GM12878 (cell line): ENCODE data around the gene PTPN21. TPM values are rescaled to one million over a fixed set of nuclear protein-coding genes. Genes with fewer than 3 reads are reported as not detected.

Source experiments
- ATAC-seq: fragments of 200-7000 bp; cut with Tn5 transposase; 3 replicates; pipeline ENCODE4 v1.9.1; 2020; ENCODE audit warnings: mild to moderate bottlenecking, moderate library complexity
- BruUV-seq: library from RNA; stranded (reverse); fragments of 400-500 nt; replicated peaks from 2 replicates; lab custom pipeline; 2021; lab: Mats Ljungman, UMichigan
- CTCF ChIA-PET: fragments of 300-600 bp; sonication (Branson Sonifier 250); formaldehyde crosslinking; extraction: SDS; loops from one replicate; lab custom pipeline; 2021; ENCODE audit warnings: inconsistent platforms; lab: Yijun Ruan, JAX
- POLR2A ChIA-PET: fragments of 350-600 bp; formaldehyde crosslinking; extraction: SDS; loops from one replicate; lab custom pipeline; 2021; ENCODE audit warnings: inconsistent platforms; lab: Charles Lee
- RAD21 ChIA-PET: fragments of 300-600 bp; sonication (Branson Sonifier 250); formaldehyde crosslinking; loops from one replicate; lab custom pipeline; 2023; ENCODE audit warnings: antibody characterized with exemption; ENCODE audit not compliant: unreplicated experiment; lab: Charles Lee
- SMC1A ChIA-PET: fragments of 300-600 bp; sonication (Branson Sonifier 250); formaldehyde crosslinking; loops from one replicate; lab custom pipeline; 2023; ENCODE audit not compliant: unreplicated experiment, uncharacterized antibody; lab: Charles Lee
- DNase-seq: peaks from one replicate; pipeline ENCODE4 v3.0.0-alpha.2; 2011; ENCODE audit warnings: low read depth, low spot score
- FAIRE-seq: peaks from 3 replicates; lab custom pipeline; 2011; peaks lifted over from hg19 to GRCh38; lab: Jason Lieb, UNC
- H2AFZ ChIP-seq: 2 replicates; pipeline ENCODE4 v1.6.0; 2011; ENCODE audit warnings: low read depth, low read length, control low read depth; ENCODE audit not compliant: control insufficient read depth
- H3K27ac ChIP-seq: 2 replicates; pipeline ENCODE4 v1.5.1; 2011; ENCODE audit warnings: control low read depth; ENCODE audit not compliant: control insufficient read depth, insufficient read depth
- H3K27me3 ChIP-seq, 2 experiments: replicated peaks in 1 of 2; 2 replicates each; pipeline versions ENCODE4 v1.6.0 to v1.6.1; 2011; ENCODE audit warnings: low read length in 1 of 2; ENCODE audit not compliant: control insufficient read depth in 2 of 2, insufficient read depth in 2 of 2
- H3K36me3 ChIP-seq, 2 experiments: 2 replicates each; pipeline ENCODE4 v1.5.1; 2011; ENCODE audit warnings: low read length in 1 of 2; ENCODE audit not compliant: control insufficient read depth in 2 of 2, insufficient read depth in 2 of 2
- H3K4me1 ChIP-seq: 2 replicates; pipeline ENCODE4 v1.6.1; 2011; ENCODE audit warnings: mild to moderate bottlenecking, low read length, moderate library complexity, mixed read lengths; ENCODE audit not compliant: control insufficient read depth, insufficient read depth
- H3K4me2 ChIP-seq: 2 replicates; pipeline ENCODE4 v1.6.0; 2011; ENCODE audit warnings: control low read depth; ENCODE audit not compliant: control insufficient read depth, insufficient read depth
- H3K4me3 ChIP-seq: fragments of 200-600 bp; sonication (generic); 2 replicates; pipeline ENCODE4 v1.5.1; 2016
- H3K79me2 ChIP-seq: 2 replicates; pipeline ENCODE4 v1.6.0; 2011; ENCODE audit warnings: low read length; ENCODE audit not compliant: control insufficient read depth, insufficient read depth
- H3K9ac ChIP-seq: 2 replicates; pipeline ENCODE4 v1.8.0; 2011; ENCODE audit warnings: low read length, control low read depth, mixed read lengths; ENCODE audit not compliant: control insufficient read depth, insufficient read depth
- H3K9me3 ChIP-seq: replicated peaks from 3 replicates; pipeline ENCODE4 v1.5.1; 2011; ENCODE audit warnings: mild to moderate bottlenecking, low read length; ENCODE audit not compliant: control insufficient read depth, insufficient read depth
- H4K20me1 ChIP-seq: 2 replicates; pipeline ENCODE4 v1.6.0; 2011; ENCODE audit not compliant: control insufficient read depth, insufficient read depth
- CREB1 ChIP-seq: IDR thresholded peaks from 2 replicates; pipeline ENCODE4 v1.6.1; 2012; ENCODE audit warnings: low read depth, mild to moderate bottlenecking, inconsistent platforms
- EP300 ChIP-seq, 2 experiments: fragments of 150-350 bp in 1 of 2; IDR thresholded peaks; 2 replicates each; pipeline ENCODE4 v1.6.1; 2011 to 2012; ENCODE audit warnings: low read depth in 2 of 2, low read length in 2 of 2, borderline replicate concordance in 1 of 2, improper control_type of control experiment in 1 of 2, inconsistent platforms in 1 of 2; ENCODE audit not compliant: control insufficient read depth in 1 of 2
- ESRRA ChIP-seq: IDR thresholded peaks from 2 replicates; pipeline ENCODE4 v1.6.1; 2012; ENCODE audit warnings: mild to moderate bottlenecking, low read length, improper control_type of control experiment
- EZH2 ChIP-seq: IDR thresholded peaks from 2 replicates; pipeline ENCODE4 v1.6.1; 2012; ENCODE audit warnings: low read depth, mild to moderate bottlenecking, control low read depth, inconsistent platforms, low read length, borderline replicate concordance; ENCODE audit not compliant: control insufficient read depth
- FOXM1 ChIP-seq: IDR thresholded peaks from 2 replicates; pipeline ENCODE4 v1.6.1; 2012; ENCODE audit warnings: low read depth, mild to moderate bottlenecking, inconsistent platforms, low read length, moderate library complexity
- MXI1 ChIP-seq: fragments of 150-350 bp; IDR thresholded peaks from 2 replicates; pipeline ENCODE4 v1.6.1; 2011; ENCODE audit warnings: low read depth, mild to moderate bottlenecking, inconsistent platforms, low read length, improper control_type of control experiment
- MYC ChIP-seq: IDR thresholded peaks from 2 replicates; pipeline ENCODE4 v1.6.1; 2011; ENCODE audit warnings: mild to moderate bottlenecking, low read length, moderate library complexity, inconsistent platforms; ENCODE audit not compliant: insufficient read depth, insufficient replicate concordance, insufficient read length, severe bottlenecking
- PAX8 ChIP-seq: fragments of 450-650 bp; IDR thresholded peaks from 2 replicates; pipeline ENCODE4 v1.6.1; 2017; ENCODE audit warnings: mild to moderate bottlenecking, moderate library complexity
- PML ChIP-seq: IDR thresholded peaks from 2 replicates; pipeline ENCODE4 v1.6.1; 2012; ENCODE audit warnings: low read length, inconsistent platforms
- POLR2A ChIP-seq: IDR thresholded peaks from 2 replicates; pipeline ENCODE4 v1.6.1; 2011; ENCODE audit warnings: low read depth, mild to moderate bottlenecking, low read length
- POU2F2 ChIP-seq: IDR thresholded peaks from 3 replicates; pipeline ENCODE4 v1.6.1; 2011; ENCODE audit warnings: low read depth, mild to moderate bottlenecking, low read length, borderline replicate concordance
- RAD21 ChIP-seq: IDR thresholded peaks from 2 replicates; pipeline ENCODE4 v1.6.1; 2011; ENCODE audit warnings: mild to moderate bottlenecking, low read depth, low read length, moderate library complexity; ENCODE audit not compliant: insufficient read depth
- SMC3 ChIP-seq: IDR thresholded peaks from 2 replicates; pipeline ENCODE4 v1.6.1; 2011; ENCODE audit warnings: low read length, improper control_type of control experiment, borderline replicate concordance
- SUZ12 ChIP-seq: fragments of 200-600 bp; sonication (generic); IDR thresholded peaks from one replicate; pipeline ENCODE4 v1.6.1; 2018; ENCODE audit warnings: antibody characterized with exemption, mild to moderate bottlenecking; ENCODE audit not compliant: unreplicated experiment
- TCF12 ChIP-seq: IDR thresholded peaks from 2 replicates; pipeline ENCODE4 v1.6.1; 2011; ENCODE audit warnings: low read depth, mild to moderate bottlenecking, low read length
- TCF3 ChIP-seq: IDR thresholded peaks from 2 replicates; pipeline ENCODE4 v1.6.1; 2012; ENCODE audit warnings: low read depth, mild to moderate bottlenecking, low read length, borderline replicate concordance; ENCODE audit not compliant: insufficient read depth
- ZNF274 ChIP-seq: IDR thresholded peaks from one replicate; pipeline ENCODE4 v1.8.0; 2011; ENCODE audit not compliant: insufficient read length, insufficient read depth
- WGBS: methylation state at CpG from one replicate; pipeline ENCODE4 v1.1.6; 2016; ENCODE audit warnings: low lambda C conversion rate; ENCODE audit not compliant: insufficient replicate concordance, insufficient coverage; ENCODE audit errors: missing lambda C conversion rate; 5-methylcytosine and 5-hydroxymethylcytosine counted together
- in situ Hi-C: fragments of 300-500 bp; cut with MboI; formaldehyde crosslinking; loops from 9 replicates; pipeline ENCODE4 v1.14.3; 2018; ENCODE audit warnings: mixed read lengths
- intact Hi-C: fragments of 100-400 bp; cut with micrococcal nuclease; formaldehyde crosslinking; loops from one replicate; pipeline ENCODE4 v1.14.2; 2022; ENCODE audit not compliant: unreplicated experiment
- polyA plus RNA-seq, 11 experiments: library from polyadenylated mRNA; depleted of rRNA in 4 of 11; unstranded in 6 of 11; stranded (reverse) in 5 of 11; fragments of >200 nt; fragmentation: Nextera tagmentation in 4 of 11; fragmentation: Illumina TruSeq in 1 of 11; extraction: Ambion mirVana in 4 of 11; extraction: Trizol in 1 of 11; gene quantifications; 1 replicate in 1 of 11; 2 replicates in 10 of 11; pipeline versions ENCODE4 v1.2.1 to v1.2.3, GENCODE V29; 2011 to 2016; ENCODE audit warnings: inconsistent platforms in 2 of 11, missing spikeins in 2 of 11, low read depth in 1 of 11
- total RNA-seq, 4 experiments: library from RNA; depleted of rRNA in 3 of 4; stranded (reverse); fragments of >200 nt in 3 of 4; fragmentation: Illumina TruSeq in 1 of 4; extraction: Trizol in 1 of 4; gene quantifications; 2 replicates each; pipeline versions ENCODE4 v1.2.1 to v1.2.3, GENCODE V29; 2013 to 2021
- TF ChIP-seq, protein P1 (sequence below): fragments of 150-350 bp; IDR thresholded peaks from 2 replicates; pipeline ENCODE4 v1.6.1; 2014; ENCODE audit warnings: mild to moderate bottlenecking, low read depth, low read length

PTPN21 gene
- total and polyA plus RNA-seq, 10 of the 15 experiments (the other 5 are each of a cell fraction or from before 2014, with no cell fraction given) = 0.01 to 0.23 (median 0.04) TPM; not detected in 3

- TF ChIP-seq, protein P1, sequence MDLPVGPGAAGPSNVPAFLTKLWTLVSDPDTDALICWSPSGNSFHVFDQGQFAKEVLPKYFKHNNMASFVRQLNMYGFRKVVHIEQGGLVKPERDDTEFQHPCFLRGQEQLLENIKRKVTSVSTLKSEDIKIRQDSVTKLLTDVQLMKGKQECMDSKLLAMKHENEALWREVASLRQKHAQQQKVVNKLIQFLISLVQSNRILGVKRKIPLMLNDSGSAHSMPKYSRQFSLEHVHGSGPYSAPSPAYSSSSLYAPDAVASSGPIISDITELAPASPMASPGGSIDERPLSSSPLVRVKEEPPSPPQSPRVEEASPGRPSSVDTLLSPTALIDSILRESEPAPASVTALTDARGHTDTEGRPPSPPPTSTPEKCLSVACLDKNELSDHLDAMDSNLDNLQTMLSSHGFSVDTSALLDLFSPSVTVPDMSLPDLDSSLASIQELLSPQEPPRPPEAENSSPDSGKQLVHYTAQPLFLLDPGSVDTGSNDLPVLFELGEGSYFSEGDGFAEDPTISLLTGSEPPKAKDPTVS = no peak
- TF ChIP-seq PML (no peak), CREB1 (no peak), POLR2A (no peak)
Observed at GRCh38 chr14:88477513-88478250, 77.1 kb downstream of the PTPN21 start (continued).

- no peak for ATAC-seq
- 37% methylated on average over 2 of the region's 2 CpGs for WGBS
- H4K20me1 ChIP-seq = no peaks in the 10 kb centered on the region
- H3K27ac ChIP-seq = no peak overlapping the region
- ChIA-PET SMC1A (no interaction called here), POLR2A (no interaction called here), RAD21 (no interaction called here)
- intact Hi-C loops = no loop called here
- no peaks in the 10 kb centered on the region for H3K36me3 ChIP-seq
- no peak overlapping the region for H3K9ac ChIP-seq
- no TSS peak for BruUV-seq
- H2AFZ ChIP-seq = no peak overlapping the region
- no peaks in the 10 kb centered on the region for H3K9me3 ChIP-seq
- in situ Hi-C loops = no loop called here
- H3K4me1 ChIP-seq = no peaks in the 10 kb centered on the region
- no peak for DNase-seq
- peaks cover 0 to under 1% of the 10 kb centered on the region in 2 experiments; a peak in 1 of 4 replicates for H3K27me3 ChIP-seq
- H3K4me2 ChIP-seq = no peak overlapping the region
- no peaks in the 10 kb centered on the region for H3K79me2 ChIP-seq
- TF ChIP-seq EZH2 (no peak), FOXM1 (no peak), POU2F2 (no peak), SMC3 (no peak), TCF3 (no peak), ESRRA (no peak), TCF12 (no peak), ZNF274 (no peak), PAX8 (no peak), RAD21 (no peak), EP300 (IDR thresholded peaks at IDR 0.05; ENCODE audit: borderline replicate concordance in 1 of 2, control insufficient read depth in 1 of 2, low read depth in 2 of 2, low read length in 2 of 2) (no peak), MYC (no peak), SUZ12 (no peak), MXI1 (no peak)
- TF ChIP-seq, all 136 proteins: peak for 0
- CTCF ChIA-PET = interaction anchor here (1.2 kb wide), 1 partner anchor 9 kb away, joined by 4 read pairs; no protein-coding TSS in a partner anchor
- FAIRE-seq = no peak
- no peak overlapping the region for H3K4me3 ChIP-seq
Observed at GRCh38 chr14:88476825-88477224, 78.0 kb downstream of the PTPN21 start.
